H1 (cell line): Measurements from ENCODE around the gene SMG1. TPM values are rescaled to one million over a fixed set of nuclear protein-coding genes. Genes with fewer than 3 reads are reported as not detected.
A peak's percentile ranks its signal among the peaks of the same experiment; 100 is the strongest.

ENCODE experiments used
- ASH2L ChIP-seq: fragments of 200-600, 300-600 bp; sonication (generic); IDR thresholded peaks from one replicate; pipeline ENCODE4 v1.7.1; 2017; ENCODE audit warnings: low read length
- ATF2 ChIP-seq: IDR thresholded peaks from 2 replicates; pipeline ENCODE4 v1.6.1; 2012; ENCODE audit warnings: low read length, inconsistent platforms
- BACH1 ChIP-seq: IDR thresholded peaks from 2 replicates; pipeline ENCODE4 v1.6.1; 2012; ENCODE audit warnings: low read length, improper control_type of control experiment
- CREB1 ChIP-seq: IDR thresholded peaks from 2 replicates; pipeline ENCODE4 v1.6.1; 2012; ENCODE audit warnings: inconsistent platforms
- EGR1 ChIP-seq: IDR thresholded peaks from 2 replicates; pipeline ENCODE4 v1.6.1; 2011; ENCODE audit warnings: low read depth, low read length, borderline replicate concordance
- EZH2 ChIP-seq: fragments of 200-600 bp; sonication (generic); IDR thresholded peaks from 2 replicates; pipeline ENCODE4 v1.7.1; 2012; ENCODE audit warnings: low read depth, mild to moderate bottlenecking, moderate library complexity, low read length, inconsistent platforms; ENCODE audit not compliant: severe bottlenecking
- FOSL1 ChIP-seq: IDR thresholded peaks from 2 replicates; pipeline ENCODE4 v1.6.1; 2011; ENCODE audit warnings: mild to moderate bottlenecking, low read depth, low read length, moderate library complexity; ENCODE audit not compliant: insufficient read depth
- GABPA ChIP-seq: IDR thresholded peaks from 2 replicates; pipeline ENCODE4 v1.6.1; 2011; ENCODE audit warnings: mild to moderate bottlenecking, low read length, moderate library complexity, borderline replicate concordance; ENCODE audit not compliant: insufficient read depth
- GTF2F1 ChIP-seq: IDR thresholded peaks from 2 replicates; pipeline ENCODE4 v1.6.1; 2012; ENCODE audit warnings: low read depth, low read length, improper control_type of control experiment, borderline replicate concordance
- JUND ChIP-seq: IDR thresholded peaks from 2 replicates; pipeline ENCODE4 v1.6.1; 2011; ENCODE audit warnings: mild to moderate bottlenecking, improper control_type of control experiment, low read length
- PHF8 ChIP-seq: fragments of 200-600 bp; sonication (generic); conservative IDR thresholded peaks from 2 replicates; pipeline ENCODE4 v1.7.1; 2012; ENCODE audit warnings: low read depth, mild to moderate bottlenecking, inconsistent platforms, low read length, moderate library complexity
- POLR2AphosphoS5 ChIP-seq: IDR thresholded peaks from 2 replicates; pipeline ENCODE4 v1.6.1; 2011; ENCODE audit warnings: low read depth, low read length
- RFX5 ChIP-seq: IDR thresholded peaks from 2 replicates; pipeline ENCODE4 v1.6.1; 2011; ENCODE audit warnings: low read depth, low read length, improper control_type of control experiment, borderline replicate concordance
- RXRA ChIP-seq: IDR thresholded peaks from 2 replicates; pipeline ENCODE4 v1.6.1; 2011; ENCODE audit warnings: low read depth, mild to moderate bottlenecking, low read length, moderate library complexity; ENCODE audit not compliant: insufficient read depth
- SIN3A ChIP-seq, 2 experiments: IDR thresholded peaks in 1 of 2; conservative IDR thresholded peaks in 1 of 2; 2 replicates each; pipeline ENCODE4 v1.6.1; 2011 to 2012; ENCODE audit warnings: low read length in 2 of 2, improper control_type of control experiment in 1 of 2, low read depth in 1 of 2, mild to moderate bottlenecking in 1 of 2
- SIX5 ChIP-seq: IDR thresholded peaks from 2 replicates; pipeline ENCODE4 v1.6.1; 2011; ENCODE audit warnings: mild to moderate bottlenecking, low read depth, low read length
- SP4 ChIP-seq: IDR thresholded peaks from 2 replicates; pipeline ENCODE4 v1.6.1; 2012; ENCODE audit warnings: low read length, inconsistent platforms
- SRF ChIP-seq: IDR thresholded peaks from 2 replicates; pipeline ENCODE4 v1.6.1; 2011; ENCODE audit warnings: mild to moderate bottlenecking, low read depth, low read length, moderate library complexity
- SUZ12 ChIP-seq: fragments of 200-600 bp; sonication (generic); IDR thresholded peaks from 2 replicates; pipeline ENCODE4 v1.6.1; 2012; ENCODE audit warnings: mild to moderate bottlenecking, inconsistent platforms, low read length, moderate library complexity, mixed read lengths
- TCF12 ChIP-seq: IDR thresholded peaks from 2 replicates; pipeline ENCODE4 v1.6.1; 2011; ENCODE audit warnings: low read depth, mild to moderate bottlenecking, low read length
- YY1 ChIP-seq: IDR thresholded peaks from 2 replicates; pipeline ENCODE4 v1.6.1; 2011; ENCODE audit warnings: low read depth, mild to moderate bottlenecking, low read length
- polyA plus RNA-seq, 7 experiments: library from polyadenylated mRNA; depleted of rRNA in 3 of 7; stranded (reverse) in 5 of 7; unstranded in 2 of 7; fragments of >200 nt in 5 of 7; fragments of 200-250 nt in 2 of 7; gene quantifications; 1 replicate in 5 of 7; 2 replicates in 1 of 7; 4 replicates in 1 of 7; pipeline versions ENCODE4 v1.2.1 to v1.2.3, GENCODE V29; 2011 to 2013; ENCODE audit warnings: missing spikeins in 2 of 7, mixed read lengths in 2 of 7
- total RNA-seq: library from RNA; stranded (reverse); fragmentation: NEBNext Ultra II Directional; extraction: Animal tissue kit (Norgen Biotek cat#: 25700); gene quantifications from 2 replicates; pipeline ENCODE4 v1.2.1, GENCODE V29; 2021
- TF ChIP-seq, protein P1 (sequence below): IDR thresholded peaks from 2 replicates; pipeline ENCODE4 v1.6.1; 2011; ENCODE audit warnings: low read length, improper control_type of control experiment

SMG1 gene
- total and polyA plus RNA-seq, 2 of the 8 experiments (the other 6 are each of a cell fraction or from before 2014, with no cell fraction given): 14.9 to 90.6 TPM

DNA sequence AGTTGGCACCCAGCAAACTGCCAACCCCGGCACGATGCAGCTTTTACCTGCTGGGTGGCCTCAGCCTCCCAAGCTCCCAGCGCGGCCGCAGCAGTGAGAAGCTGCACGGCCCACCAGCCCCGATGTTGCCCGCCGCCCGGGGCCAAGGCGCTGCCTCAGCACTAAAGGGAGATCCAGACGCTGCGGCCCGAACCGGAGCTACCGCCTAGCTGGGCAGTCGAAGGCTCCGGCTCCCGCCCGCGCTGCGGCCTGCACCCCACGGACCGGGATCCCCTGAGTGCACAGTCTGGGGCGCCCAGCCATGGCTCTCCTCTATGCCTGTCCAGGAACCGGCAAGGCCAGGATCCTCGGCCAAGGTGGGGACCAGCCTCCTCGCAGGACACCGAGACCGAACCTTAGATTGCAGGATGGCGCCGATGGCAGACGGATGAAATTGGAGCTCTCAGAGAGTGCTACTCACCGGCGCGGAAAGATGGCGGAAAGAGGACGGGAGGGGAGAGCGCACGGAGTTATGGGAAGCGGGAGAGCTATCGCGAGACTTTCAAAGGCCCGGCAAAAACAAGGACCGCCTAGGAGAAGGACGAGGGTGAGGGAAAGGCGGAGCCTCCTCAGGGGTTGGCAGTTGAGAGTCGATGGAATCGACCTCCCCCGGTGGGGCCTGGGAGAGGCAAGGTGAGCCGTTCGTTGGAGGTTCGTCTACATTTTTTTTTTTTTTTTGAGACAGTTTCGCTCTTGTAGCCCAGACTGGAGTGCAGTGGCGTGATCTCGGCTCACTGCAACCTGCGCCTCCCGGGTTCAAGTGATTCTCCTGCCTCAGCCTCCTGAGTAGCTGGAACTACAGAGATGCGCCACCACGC lies 136.1 kb downstream of the SMG1 start, which contains the start of gene RPS15A (continued):
- TF ChIP-seq SIN3A (conservative IDR thresholded peaks at IDR 0.05 in 1 of 2, IDR thresholded peaks at IDR 0.05 in 1 of 2; ENCODE audit: low read depth in 1 of 2, low read length in 2 of 2) (peak in 1 of 2 experiments; percentile 23; a peak in 1 of 4 replicates), SIX5 (no peak), GTF2F1 (peak; percentile 80; the same call in 1 of the 2 replicates), PHF8 (peak; percentile 96), YY1 (peak; percentile 96), JUND (peak; percentile 19; the same call in 1 of the 2 replicates), FOSL1 (no peak), SUZ12 (no peak), RFX5 (no peak), EZH2 (no peak), SP4 (peak; percentile 79), GABPA (no peak), EGR1 (no peak), RXRA (no peak), ASH2L (peak; percentile 36), ATF2 (no peak), TCF12 (no peak), SRF (peak; percentile 85), POLR2AphosphoS5 (peak; percentile 99), BACH1 (no peak), CREB1 (no peak; the same call in 1 of the 2 replicates)
- TF ChIP-seq, protein P1, sequence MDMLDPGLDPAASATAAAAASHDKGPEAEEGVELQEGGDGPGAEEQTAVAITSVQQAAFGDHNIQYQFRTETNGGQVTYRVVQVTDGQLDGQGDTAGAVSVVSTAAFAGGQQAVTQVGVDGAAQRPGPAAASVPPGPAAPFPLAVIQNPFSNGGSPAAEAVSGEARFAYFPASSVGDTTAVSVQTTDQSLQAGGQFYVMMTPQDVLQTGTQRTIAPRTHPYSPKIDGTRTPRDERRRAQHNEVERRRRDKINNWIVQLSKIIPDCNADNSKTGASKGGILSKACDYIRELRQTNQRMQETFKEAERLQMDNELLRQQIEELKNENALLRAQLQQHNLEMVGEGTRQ: no peak
